IPS-18c (cell line): ENCODE measurements around the gene CYP11A1.

Source experiments
- H3K4me3 ChIP-seq: 2 replicates; pipeline ENCODE4 v1.7.0; 2013; ENCODE audit warnings: low read depth, mild to moderate bottlenecking, low read length, moderate library complexity; ENCODE audit not compliant: insufficient read depth
- H3K9me3 ChIP-seq: one replicate; pipeline ENCODE4 v1.6.1; 2013; ENCODE audit warnings: mild to moderate bottlenecking, low read length, moderate library complexity; ENCODE audit not compliant: control insufficient read depth, insufficient read depth

CYP11A1 gene

DNA sequence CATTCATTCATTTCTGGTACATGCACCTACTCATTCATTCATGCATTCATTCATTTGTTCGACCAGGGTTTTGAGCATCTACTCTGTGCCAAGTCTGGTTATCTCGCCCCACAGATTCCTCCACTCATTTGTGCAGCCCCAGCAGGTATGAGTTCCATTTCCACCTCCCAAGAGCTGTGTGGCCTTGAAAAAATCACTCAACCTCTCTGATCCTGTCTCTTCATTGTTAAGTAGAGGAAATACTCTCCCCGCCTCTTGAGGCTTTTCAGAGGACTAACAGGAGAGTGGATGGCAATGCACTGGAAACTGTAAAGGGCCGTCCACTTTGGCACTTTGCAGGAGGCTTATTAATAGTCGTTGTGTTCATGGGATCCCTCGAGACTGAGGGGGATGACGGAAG is 61.8 kb downstream of the CYP11A1 start:
- no peaks in the 10 kb centered on the region for H3K9me3 ChIP-seq

DNA sequence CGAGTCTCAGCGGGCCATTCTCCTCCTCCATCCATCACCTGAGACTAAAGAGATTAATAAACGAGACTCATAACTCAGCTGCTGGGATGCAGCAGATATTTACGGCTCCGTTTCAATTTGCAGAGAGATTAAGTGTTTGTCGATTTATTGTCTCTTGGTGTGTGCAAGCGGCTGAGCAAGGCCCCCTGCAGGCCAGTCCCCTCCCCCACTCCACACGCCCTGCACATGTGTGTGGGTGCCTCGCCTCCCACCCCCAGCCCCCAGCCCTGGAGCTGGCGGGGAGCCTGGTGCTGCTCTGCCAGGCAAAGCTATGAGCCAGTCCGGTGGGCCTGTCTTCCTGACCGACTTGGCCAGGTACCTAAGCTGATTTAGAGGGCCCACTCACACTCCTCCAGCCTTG is 63.0 kb downstream of the CYP11A1 start:
- H3K9me3 ChIP-seq = no peaks in the 10 kb centered on the region
- no peak overlapping the region for H3K4me3 ChIP-seq

More for the DNA sequence above, 61.8 kb downstream of the CYP11A1 start:
- H3K4me3 ChIP-seq = no peak overlapping the region

DNA sequence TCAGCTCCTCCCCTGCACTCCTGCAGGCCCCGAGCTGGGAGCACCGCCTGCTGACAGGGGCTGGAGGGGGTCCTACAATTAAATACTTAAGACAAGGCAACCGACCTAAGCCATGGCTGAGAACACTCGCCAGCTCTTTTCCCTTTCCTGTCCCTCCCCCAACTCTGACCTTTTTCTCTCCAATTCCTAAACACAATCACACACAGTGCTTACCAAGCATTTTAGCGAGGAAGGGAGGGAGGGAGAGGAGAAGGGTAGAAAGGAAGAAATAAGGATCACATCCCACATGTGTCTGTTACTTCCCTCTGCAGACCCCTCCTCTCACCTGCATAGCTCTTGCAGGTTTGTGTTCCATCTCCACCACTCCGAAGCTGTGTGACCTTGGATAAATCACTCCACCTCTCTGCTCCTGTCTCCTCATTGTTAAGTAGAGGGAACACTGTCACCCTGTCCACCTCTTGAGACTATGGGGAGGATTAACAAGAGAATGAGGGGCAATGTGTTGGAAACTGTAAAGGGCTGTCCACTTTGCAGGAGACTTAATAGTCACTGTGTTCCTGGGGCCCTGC is 63.6 kb downstream of the CYP11A1 start:
- Histone ChIP-seq H3K9me3 (no peaks in the 10 kb centered on the region), H3K4me3 (0 out of 2 replicates have a peak overlapping the region, but pooled peaks have one; percentile 4)

DNA sequence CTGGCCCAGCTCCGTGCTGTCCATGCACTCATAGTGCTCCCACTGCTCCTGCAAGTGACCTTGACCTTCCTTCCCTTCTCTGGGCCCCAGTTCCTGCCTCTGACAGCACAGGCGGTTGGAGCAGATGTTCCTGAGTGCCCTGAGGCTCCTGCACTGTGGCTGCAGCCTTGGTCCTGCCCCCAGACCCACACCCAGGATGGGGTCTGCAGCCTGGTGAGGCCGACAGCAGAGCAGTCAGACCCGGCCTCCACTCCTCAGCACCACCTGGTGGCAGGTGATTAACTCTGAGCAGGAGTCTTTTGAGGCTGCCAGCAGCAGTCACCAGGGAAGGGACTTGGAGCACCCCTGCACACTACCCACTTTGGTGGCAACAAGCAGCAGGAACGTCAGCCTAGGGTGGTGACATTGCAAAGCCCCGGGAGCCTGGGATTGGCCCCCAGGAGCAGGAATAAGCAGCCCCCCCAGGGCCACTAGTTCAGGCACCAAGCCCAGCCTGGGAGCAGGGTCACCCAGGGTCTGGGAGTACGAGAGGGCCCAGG is 64.6 kb downstream of the CYP11A1 start:
- H3K4me3 ChIP-seq = no peak overlapping the region
- H3K9me3 ChIP-seq = no peaks in the 10 kb centered on the region

DNA sequence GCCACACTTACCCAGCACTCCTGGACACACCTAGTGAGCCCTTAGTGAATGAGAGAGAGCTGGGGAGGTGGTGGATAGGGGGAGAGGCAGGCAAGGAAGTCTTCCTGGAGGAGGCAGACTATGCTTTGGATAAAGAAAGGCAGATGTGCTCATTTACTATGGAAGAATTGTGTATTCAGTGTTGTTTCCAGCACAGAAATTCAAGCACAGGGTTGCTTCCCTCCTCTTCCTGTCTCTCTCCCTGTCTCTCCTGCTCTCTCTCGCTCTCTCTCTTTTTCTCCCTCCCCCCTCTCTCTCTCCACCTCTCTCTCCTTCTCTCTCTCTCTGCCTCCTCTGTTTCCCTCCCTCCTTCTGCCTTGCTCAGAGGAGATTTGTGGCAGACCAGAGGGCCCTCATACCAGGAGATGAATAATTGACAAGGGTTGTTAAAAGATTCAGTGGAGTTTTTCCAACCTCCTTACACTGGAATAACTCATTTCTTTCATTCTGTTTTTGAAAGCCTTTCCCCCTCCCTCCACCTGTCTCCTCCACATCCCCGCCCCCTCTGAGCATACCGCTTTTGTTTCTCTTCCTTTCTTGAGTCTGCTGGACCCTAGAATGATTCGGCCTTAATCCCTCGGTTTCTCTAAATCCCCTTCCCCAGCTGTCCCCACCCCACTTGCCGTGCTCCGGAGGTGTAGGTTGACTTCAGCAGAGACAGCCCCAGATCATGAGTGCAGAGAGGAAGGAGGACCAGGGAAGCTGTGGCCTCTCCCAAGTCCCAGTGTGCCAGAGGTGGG is 65.7 kb downstream of the CYP11A1 start:
- Histone ChIP-seq H3K9me3 (no peaks in the 10 kb centered on the region), H3K4me3 (no peak overlapping the region; the same call in 1 of the 2 replicates)

DNA sequence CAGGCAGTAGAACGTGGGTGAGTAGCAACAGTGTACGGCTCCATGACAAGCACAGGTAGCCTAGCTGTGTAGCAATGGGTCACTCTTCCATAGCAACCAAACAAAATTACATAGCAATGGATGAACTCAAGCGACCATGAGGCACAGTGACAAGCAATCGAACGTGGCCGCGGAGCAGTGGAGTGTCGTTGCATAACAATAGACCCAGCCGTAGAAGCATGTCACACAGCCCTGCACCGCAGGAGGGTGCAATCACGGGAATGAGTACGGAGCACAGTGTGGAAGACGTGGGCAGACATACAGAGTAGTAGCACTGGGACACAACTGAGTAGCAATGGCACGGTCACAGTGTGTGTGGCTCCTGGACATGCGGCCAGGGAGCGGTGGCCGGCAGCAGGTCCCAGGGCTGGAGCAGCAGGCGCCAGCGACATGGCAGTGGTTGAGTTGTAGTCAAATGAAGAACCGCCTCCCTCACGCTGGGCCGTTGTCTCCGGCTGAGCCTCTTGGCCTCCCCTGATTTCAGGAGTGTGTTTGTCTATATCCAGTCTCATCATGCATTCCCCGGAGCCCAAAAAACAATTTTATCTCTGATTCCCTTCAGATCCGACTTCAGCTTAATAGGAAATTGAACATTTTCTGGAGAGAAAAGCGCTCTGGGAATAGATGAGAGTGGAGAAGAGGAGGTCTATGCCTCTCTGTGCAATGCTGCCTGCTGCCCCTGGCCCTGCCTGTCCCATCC is 67.2 kb downstream of the CYP11A1 start:
- no peaks in the 10 kb centered on the region for H3K9me3 ChIP-seq
- H3K4me3 ChIP-seq = peak overlapping the region; percentile 21; the same call in 1 of the 2 replicates

DNA sequence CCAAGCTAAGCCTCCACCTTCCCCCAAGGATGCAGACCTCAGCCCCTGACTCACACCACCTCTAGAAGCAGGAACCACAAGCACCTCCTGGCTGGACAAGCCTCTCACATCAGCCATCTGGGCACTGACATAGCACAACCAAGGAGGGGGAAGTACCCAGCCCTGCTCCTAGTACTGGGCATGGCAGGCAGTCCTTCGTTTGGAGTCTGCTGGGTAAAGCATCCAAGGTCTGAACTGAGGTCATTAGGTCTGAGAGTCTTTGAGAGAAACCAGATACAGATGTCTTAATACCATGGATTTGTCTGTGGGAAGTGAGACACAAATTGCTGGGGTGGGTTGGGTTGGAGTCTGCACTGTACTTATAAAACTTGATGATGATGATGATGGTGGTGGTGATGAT is 69.6 kb downstream of the CYP11A1 start:
- no peaks in the 10 kb centered on the region for H3K9me3 ChIP-seq
- no peak overlapping the region for H3K4me3 ChIP-seq

DNA sequence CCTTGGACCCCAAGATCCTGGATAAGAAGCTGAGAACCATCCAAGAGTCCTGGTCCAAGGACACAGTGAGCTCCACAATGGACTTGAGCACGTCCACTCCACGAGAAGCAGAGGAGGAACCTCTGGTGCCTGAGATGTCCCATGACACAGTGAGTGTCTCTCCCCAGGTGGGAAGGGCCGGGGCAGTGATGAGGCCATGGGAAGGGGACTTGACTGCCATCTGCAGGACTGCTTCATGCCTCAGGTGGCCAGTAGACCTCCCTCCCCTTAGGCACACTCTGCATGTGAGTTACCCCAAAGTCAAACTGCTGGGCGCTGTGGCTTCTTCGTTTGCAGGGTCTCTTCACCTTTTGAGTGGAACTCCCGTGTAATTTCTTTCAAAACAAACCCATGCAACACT is 71.6 kb downstream of the CYP11A1 start:
- H3K4me3 ChIP-seq = no peak overlapping the region
- no peaks in the 10 kb centered on the region for H3K9me3 ChIP-seq

DNA sequence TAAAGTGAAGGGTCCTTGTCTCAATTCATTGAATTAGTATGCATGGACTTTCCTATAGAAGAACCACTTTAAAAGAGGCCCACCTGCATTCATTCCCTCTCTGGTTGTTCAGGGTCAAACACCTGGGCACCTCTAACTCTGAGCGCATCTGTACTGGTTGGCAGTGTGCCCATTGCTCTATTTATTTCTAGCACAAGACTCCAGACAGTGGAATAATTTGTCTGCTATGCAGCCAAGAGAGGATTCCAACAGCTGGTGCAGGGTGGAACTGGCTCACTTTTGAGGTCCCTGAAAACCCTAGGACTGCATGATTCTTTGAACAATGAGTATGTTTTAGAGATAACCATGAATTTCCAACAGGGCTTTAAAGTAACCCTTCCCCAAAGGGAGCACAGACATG is 73.4 kb downstream of the CYP11A1 start:
- Histone ChIP-seq H3K9me3 (no peaks in the 10 kb centered on the region), H3K4me3 (no peak overlapping the region)

DNA sequence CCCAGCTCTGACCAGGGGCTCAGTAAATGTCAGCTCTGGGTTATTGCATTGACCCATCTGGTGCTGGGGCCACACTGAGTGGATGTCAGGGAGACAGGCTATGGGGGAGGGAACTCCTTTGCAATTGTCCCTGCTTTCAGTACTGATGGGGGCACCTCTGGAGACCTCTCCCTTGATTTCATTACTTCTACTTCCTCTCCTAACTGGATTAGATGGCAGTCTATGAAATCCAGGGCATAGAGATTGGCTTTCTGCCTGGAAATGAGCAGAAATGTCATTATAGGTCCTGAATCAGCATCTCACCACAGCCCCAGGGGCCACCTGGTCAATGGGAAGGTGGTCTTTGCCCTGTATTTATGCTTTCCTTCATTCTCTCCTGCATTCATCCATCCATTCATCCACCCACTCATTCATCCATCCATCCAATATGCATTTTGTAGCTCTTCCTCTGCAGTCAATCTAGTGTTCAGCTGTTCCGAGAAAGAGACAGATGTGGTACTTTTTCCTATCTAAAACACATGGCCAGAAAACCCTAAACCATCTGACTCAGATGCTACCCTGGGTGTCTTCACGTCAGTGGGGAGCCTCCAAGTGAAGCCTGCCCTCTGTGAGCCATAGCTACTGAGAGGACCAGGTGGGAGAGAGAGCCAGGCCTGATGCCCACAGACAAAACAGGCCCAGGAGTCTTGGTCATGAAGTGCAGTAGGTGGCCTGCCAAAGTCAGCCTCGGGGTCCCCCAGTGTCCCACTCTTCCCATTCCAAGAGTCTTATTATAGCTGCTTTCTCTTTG is 74.2 kb downstream of the CYP11A1 start:
- no peak overlapping the region for H3K4me3 ChIP-seq
- H3K9me3 ChIP-seq = no peaks in the 10 kb centered on the region

DNA sequence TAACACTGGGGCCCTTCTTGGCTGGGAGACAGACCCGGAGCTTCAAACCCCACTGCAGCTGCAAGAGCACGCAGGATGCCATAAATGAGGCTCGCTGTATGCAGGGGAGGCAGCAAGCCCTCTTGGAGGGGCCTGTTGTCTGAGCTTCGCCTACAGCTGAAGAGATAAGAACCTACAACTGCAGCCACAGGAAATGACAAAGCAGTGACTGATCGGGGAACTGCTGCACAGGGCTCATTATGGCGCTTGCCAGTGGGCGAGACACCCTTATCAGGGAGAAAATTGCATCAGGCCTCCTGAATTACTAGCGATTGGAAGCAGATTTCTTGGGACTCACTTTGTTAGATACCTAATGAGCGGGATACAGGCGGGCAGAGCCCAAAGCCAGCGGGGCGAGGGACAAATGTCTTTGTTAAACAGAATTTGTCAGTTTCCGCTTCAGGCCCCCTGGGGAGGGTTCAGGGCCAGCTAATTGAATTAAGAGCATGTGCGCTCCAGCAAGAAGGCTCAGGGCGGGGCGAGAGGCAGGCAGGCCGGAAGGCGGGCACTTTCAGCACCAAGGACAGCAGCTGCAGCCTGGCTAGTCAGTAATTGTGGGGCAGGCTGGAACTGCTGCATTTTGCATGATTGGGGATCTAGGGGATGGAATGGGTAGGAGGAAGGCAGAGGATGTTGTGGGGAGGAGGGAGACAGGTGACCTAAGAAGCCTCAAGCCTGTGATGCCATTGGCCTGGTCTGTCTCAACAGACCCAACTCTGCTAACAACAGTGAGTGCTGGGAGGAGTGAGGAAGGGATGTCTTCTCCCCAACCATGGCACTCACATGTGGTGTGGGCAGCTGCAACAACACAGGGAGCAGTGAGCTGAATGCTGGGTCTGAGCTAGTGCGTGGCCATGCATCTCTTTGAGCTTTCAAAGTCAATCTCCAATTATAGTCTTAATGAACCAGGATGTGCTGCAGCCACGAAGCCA is 76.1 kb downstream of the CYP11A1 start:
- no peaks in the 10 kb centered on the region for H3K9me3 ChIP-seq
- H3K4me3 ChIP-seq = peak overlapping the region; percentile 9; the same call in 1 of the 2 replicates

DNA sequence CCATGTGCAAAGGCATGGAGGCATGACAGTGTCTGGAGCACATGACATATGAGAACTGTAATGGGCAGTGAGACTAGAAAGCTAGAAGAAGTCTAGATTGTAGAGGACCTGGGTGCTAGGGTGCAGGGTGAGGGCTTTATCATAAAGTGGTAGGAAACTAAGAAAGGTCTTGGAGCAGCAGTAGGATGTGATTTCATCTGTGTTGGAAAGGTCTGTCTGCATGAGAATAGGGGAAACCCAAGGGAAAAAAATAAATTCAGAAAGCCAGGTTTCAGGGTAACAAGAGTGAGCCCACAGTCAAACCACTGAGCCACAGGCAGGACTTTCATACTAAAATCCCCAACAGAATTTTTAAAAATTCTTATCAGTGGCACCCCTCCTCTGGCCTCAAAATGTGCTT is 76.8 kb downstream of the CYP11A1 start:
- H3K4me3 ChIP-seq = no peak overlapping the region

DNA sequence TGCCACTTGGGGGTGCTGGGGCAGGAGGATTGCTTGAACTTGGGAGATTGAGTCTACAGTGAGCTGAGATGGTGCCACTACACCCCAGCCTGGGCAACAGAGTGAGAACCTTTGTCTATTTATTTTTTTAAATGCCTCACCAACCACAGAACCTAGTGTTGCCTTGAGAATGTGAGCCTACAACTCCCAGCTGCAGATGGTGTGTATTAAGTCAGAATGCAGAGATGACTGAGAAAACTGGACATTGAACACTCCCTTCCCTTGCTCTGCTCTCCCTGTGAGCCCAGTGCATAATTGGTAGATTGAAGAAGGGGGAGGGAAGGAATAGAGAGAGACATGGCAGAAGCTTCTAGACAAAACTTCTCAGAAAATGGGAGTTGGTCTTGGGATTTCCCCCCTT is 77.8 kb downstream of the CYP11A1 start:
- no peak overlapping the region for H3K4me3 ChIP-seq
- H3K9me3 ChIP-seq = no peaks in the 10 kb centered on the region

More for the DNA sequence above, 76.8 kb downstream of the CYP11A1 start:
- H3K9me3 ChIP-seq = no peaks in the 10 kb centered on the region
